ENCODE data around the gene SERPINB13. TPM values are rescaled to one million over a fixed set of nuclear protein-coding genes. Genes with fewer than 3 reads are reported as not detected.

SERPINB13 gene
- total RNA-seq, 1 experiment from 2014 or later = not detected

- DNase-seq = no peak
- Mint-ChIP-seq H3K4me3 (ENCODE audit: low read depth, unreplicated experiment) (no peak overlapping the region), H3K4me1 (ENCODE audit: low read depth, unreplicated experiment) (no peaks in the 10 kb centered on the region), H3K27ac (ENCODE audit: unreplicated experiment) (no peak overlapping the region), H3K9me3 (ENCODE audit: low read depth, unreplicated experiment) (no peaks in the 10 kb centered on the region), H3K36me3 (ENCODE audit: insufficient read depth, unreplicated experiment) (no peaks in the 10 kb centered on the region), H3K27me3 (ENCODE audit: unreplicated experiment) (peaks cover 14% of the 10 kb centered on the region)
- TF ChIP-seq, protein P1, sequence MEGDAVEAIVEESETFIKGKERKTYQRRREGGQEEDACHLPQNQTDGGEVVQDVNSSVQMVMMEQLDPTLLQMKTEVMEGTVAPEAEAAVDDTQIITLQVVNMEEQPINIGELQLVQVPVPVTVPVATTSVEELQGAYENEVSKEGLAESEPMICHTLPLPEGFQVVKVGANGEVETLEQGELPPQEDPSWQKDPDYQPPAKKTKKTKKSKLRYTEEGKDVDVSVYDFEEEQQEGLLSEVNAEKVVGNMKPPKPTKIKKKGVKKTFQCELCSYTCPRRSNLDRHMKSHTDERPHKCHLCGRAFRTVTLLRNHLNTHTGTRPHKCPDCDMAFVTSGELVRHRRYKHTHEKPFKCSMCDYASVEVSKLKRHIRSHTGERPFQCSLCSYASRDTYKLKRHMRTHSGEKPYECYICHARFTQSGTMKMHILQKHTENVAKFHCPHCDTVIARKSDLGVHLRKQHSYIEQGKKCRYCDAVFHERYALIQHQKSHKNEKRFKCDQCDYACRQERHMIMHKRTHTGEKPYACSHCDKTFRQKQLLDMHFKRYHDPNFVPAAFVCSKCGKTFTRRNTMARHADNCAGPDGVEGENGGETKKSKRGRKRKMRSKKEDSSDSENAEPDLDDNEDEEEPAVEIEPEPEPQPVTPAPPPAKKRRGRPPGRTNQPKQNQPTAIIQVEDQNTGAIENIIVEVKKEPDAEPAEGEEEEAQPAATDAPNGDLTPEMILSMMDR (IDR thresholded peaks at IDR 0.05; ENCODE audit: unreplicated experiment) = no peak
- intact Hi-C loops (cut with micrococcal nuclease; ENCODE audit: unreplicated experiment) = no loop called here
- BruUV-seq (replicated peaks) = no TSS peak
- CTCF ChIA-PET = no interaction called here
Observed at GRCh38 chr18:63617049-63617914, 30.1 kb downstream of the SERPINB13 start.

DNA sequence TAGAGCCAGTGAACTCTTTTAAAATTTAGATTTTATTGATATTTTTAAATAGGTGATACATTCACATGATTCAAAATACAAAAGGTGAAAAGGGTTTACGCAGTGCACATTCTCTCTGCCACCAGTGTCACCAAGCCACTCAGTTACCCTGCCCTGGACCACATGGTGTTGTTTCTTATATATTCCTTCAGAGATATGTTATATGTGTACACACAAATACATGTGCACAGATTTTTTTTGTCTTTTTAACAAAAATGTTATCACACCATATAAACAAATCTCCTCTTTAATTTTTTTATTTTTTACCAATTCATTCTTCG lies 30.7 kb downstream of the SERPINB13 start:
- no peak for DNase-seq
- H3K27ac Mint-ChIP-seq (ENCODE audit: unreplicated experiment) = no peak overlapping the region
- H3K9me3 Mint-ChIP-seq (ENCODE audit: low read depth, unreplicated experiment) = no peaks in the 10 kb centered on the region
- BruUV-seq (replicated peaks) = no TSS peak
- H3K4me3 Mint-ChIP-seq (ENCODE audit: low read depth, unreplicated experiment) = no peak overlapping the region
- intact Hi-C loops (cut with micrococcal nuclease; ENCODE audit: unreplicated experiment) = no loop called here
- TF ChIP-seq, protein P1 (IDR thresholded peaks at IDR 0.05; ENCODE audit: unreplicated experiment) = no peak
- H3K4me1 Mint-ChIP-seq (ENCODE audit: low read depth, unreplicated experiment) = no peaks in the 10 kb centered on the region
- H3K27me3 Mint-ChIP-seq (ENCODE audit: unreplicated experiment) = peaks cover 10% of the 10 kb centered on the region
- CTCF ChIA-PET = no interaction called here
- no peaks in the 10 kb centered on the region for H3K36me3 Mint-ChIP-seq (ENCODE audit: insufficient read depth, unreplicated experiment)

- H3K4me1 Mint-ChIP-seq (ENCODE audit: low read depth, unreplicated experiment) = no peaks in the 10 kb centered on the region
- intact Hi-C loops (cut with micrococcal nuclease; ENCODE audit: unreplicated experiment) = no loop called here
- H3K27ac Mint-ChIP-seq (ENCODE audit: unreplicated experiment) = no peak overlapping the region
- TF ChIP-seq, protein P1 (IDR thresholded peaks at IDR 0.05; ENCODE audit: unreplicated experiment) = no peak
- no TSS peak for BruUV-seq (replicated peaks)
- DNase-seq = no peak
- no peak overlapping the region for H3K4me3 Mint-ChIP-seq (ENCODE audit: low read depth, unreplicated experiment)
- CTCF ChIA-PET = no interaction called here
- H3K27me3 Mint-ChIP-seq (ENCODE audit: unreplicated experiment) = no peaks in the 10 kb centered on the region
- no peaks in the 10 kb centered on the region for H3K9me3 Mint-ChIP-seq (ENCODE audit: low read depth, unreplicated experiment)
- no peaks in the 10 kb centered on the region for H3K36me3 Mint-ChIP-seq (ENCODE audit: insufficient read depth, unreplicated experiment)
Observed at GRCh38 chr18:63619661-63620060, 32.5 kb downstream of the SERPINB13 start.

DNA sequence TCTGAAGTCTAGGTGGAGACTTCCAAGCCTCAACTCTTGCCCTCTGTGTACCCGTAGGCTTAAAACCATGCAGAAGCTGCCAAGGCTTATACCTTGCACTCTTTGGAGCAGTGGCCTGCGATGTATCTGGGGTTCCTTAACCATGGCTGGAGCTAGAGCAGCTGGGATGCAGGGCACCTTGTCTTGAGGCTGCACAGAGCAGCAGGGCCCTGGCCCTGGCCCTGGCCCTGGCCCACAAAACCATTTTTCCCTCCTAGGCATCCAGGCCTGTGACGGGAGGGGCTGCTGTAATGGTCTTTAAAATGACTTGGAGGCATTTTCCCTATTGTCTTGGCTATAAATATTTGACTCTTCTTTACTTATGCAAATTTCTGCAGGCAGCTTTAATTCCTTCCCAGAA lies 37.7 kb downstream of the SERPINB13 start:
- no TSS peak for BruUV-seq (replicated peaks)
- no peaks in the 10 kb centered on the region for H3K4me1 Mint-ChIP-seq (ENCODE audit: low read depth, unreplicated experiment)
- no peak for DNase-seq
- CTCF ChIA-PET = no interaction called here
- H3K27ac Mint-ChIP-seq (ENCODE audit: unreplicated experiment) = no peak overlapping the region
- H3K9me3 Mint-ChIP-seq (ENCODE audit: low read depth, unreplicated experiment) = peaks cover 14% of the 10 kb centered on the region
- H3K27me3 Mint-ChIP-seq (ENCODE audit: unreplicated experiment) = no peaks in the 10 kb centered on the region
- intact Hi-C loops (cut with micrococcal nuclease; ENCODE audit: unreplicated experiment) = no loop called here
- H3K36me3 Mint-ChIP-seq (ENCODE audit: insufficient read depth, unreplicated experiment) = no peaks in the 10 kb centered on the region
- H3K4me3 Mint-ChIP-seq (ENCODE audit: low read depth, unreplicated experiment) = no peak overlapping the region
- TF ChIP-seq, protein P1 (IDR thresholded peaks at IDR 0.05; ENCODE audit: unreplicated experiment) = no peak

All from Calu3 (cell line).